ENCODE results near the gene PDE4B.
A peak's percentile ranks its signal among the peaks of the same experiment; 100 is the strongest.

PDE4B gene

DNA sequence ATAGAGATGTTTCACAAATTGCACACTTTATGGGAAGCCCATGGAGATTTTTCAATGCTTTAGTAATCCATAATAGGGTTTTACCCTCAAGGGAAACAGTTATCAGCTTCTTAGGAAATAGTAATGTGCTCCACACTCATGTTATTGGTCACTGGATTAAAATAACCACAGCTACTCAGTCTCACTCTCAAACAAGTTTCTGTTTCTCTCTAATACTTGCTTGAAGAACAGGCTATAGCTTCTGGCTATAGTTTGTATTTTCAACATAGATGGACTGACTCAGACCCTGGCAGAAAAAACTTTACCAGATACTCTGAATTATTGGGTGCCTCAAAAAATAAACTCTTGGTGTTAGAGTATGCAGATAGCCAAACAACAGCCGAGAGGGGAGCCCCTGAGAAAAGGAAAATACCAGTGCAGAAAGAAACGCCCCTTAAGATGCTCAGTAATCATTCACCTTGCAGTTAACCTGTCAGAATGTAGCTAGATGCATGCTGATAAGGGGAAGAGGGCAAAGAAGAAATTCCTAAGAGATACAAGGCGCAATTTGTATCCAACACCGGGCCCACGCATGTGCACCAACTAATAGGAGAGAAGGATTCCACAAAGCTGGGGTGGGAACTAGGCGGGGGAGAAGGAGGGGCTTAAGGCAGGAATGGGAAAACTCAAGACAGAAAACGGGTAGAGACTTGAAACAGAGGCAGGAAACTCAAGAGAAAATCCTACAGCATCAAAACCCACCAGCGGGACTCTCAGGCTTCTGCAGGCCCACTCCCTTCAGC is 30.4 kb upstream of the PDE4B start:
- H3K4me3 ChIP-seq (ENCODE audit: low read length), result peak overlapping the region; percentile 21
- DNase-seq (ENCODE audit: low read depth), result peak; percentile 57
- TF ChIP-seq CTCF (conservative IDR thresholded peaks at IDR 0.05; ENCODE audit: low read length), result no peak

- no peak overlapping the region for H3K4me3 ChIP-seq (ENCODE audit: low read length)
- TF ChIP-seq CTCF (conservative IDR thresholded peaks at IDR 0.05; ENCODE audit: low read length), result no peak
- no peak for DNase-seq (ENCODE audit: low read depth)
Measured at GRCh38 chr1:65764052-65764451, 28.6 kb upstream of the PDE4B start.

DNA sequence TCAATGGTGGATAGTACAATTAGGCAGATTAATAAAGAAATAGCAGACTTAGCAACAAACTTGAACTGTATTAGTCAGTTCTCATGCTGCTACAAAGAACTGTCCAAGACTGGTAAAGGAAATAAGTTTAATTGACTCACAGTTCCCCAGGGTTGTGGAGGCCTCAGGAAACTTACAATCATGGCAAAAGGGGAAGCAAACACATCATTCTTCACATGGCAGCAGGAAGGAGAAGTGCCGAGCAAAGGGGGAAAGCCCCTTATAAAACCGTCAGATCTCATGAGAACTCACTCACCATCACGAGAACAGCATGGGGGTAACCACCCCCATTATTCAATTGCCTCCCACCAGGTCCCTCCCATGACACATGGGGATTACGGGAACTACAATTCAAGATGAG is 27.1 kb upstream of the PDE4B start:
- DNase-seq (ENCODE audit: low read depth), result no peak
- no peak overlapping the region for H3K4me3 ChIP-seq (ENCODE audit: low read length)
- no peak for TF ChIP-seq CTCF (conservative IDR thresholded peaks at IDR 0.05; ENCODE audit: low read length)

DNA sequence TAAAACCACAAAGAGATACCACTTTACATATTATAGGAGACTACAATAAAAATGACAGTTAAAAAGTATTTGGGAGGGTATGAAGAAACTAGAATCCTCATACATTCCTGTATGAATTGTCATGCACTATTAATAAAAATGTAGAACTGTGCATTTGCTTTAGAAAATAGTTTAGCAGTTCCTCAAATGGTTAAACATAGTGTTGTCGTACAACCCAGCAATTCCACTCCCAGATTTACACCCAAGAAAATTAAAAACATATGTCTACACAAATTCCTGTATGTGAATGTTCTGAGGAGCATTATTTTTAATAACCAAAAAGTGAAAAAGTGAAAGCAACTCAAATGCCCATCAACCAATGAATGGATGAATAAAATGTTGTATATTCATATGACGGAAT is 23.1 kb upstream of the PDE4B start:
- H3K4me3 ChIP-seq (ENCODE audit: low read length), result no peak overlapping the region
- DNase-seq (ENCODE audit: low read depth), result peak; percentile 91
- no peak for TF ChIP-seq CTCF (conservative IDR thresholded peaks at IDR 0.05; ENCODE audit: low read length)

GRCh38 chr1:65772607-65773006 is 20.1 kb upstream of the PDE4B start:
- no peak for TF ChIP-seq CTCF (conservative IDR thresholded peaks at IDR 0.05; ENCODE audit: low read length)
- DNase-seq (ENCODE audit: low read depth), result no peak
- H3K4me3 ChIP-seq (ENCODE audit: low read length), result no peak overlapping the region

- TF ChIP-seq CTCF (conservative IDR thresholded peaks at IDR 0.05; ENCODE audit: low read length), result no peak
Measured at GRCh38 chr1:65773391-65774123, 19.1 kb upstream of the PDE4B start.

DNA sequence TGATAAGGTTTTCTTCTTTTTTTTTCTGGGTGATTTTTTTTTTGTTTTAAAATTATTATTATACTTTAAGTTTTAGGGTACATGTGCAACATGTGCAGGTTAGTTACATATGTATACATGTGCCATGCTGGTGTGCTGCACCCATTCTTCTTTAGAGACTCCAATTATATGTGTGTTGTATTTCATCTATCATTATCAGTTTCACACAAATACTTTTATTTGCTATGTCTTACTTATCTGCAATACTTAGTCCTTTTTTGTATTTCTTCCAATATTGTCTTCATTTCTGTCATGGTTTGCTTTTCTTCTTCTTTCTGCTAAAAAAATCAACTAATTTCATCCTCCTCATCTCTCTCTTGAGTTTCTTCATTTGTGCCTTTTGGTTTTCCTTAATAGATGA is 3.9 kb upstream of the PDE4B start:
- no peak for TF ChIP-seq CTCF (conservative IDR thresholded peaks at IDR 0.05; ENCODE audit: low read length)
- DNase-seq (ENCODE audit: low read depth), result no peak
- H3K4me3 ChIP-seq (ENCODE audit: low read length), result no peak overlapping the region

More at GRCh38 chr1:65773391-65774123, 19.1 kb upstream of the PDE4B start:
- DNase-seq (ENCODE audit: low read depth), result peak; percentile 53
- no peak overlapping the region for H3K4me3 ChIP-seq (ENCODE audit: low read length)
